GM12878 (cell line): ENCODE data around the gene IRF2. TPM values are rescaled to one million over a fixed set of nuclear protein-coding genes. Genes with fewer than 3 reads are reported as not detected.

Experiments
- ATAC-seq: fragments of 200-7000 bp; cut with Tn5 transposase; 3 replicates; pipeline ENCODE4 v1.9.1; 2020; ENCODE audit warnings: mild to moderate bottlenecking, moderate library complexity
- BruUV-seq: library from RNA; stranded (reverse); fragments of 400-500 nt; replicated peaks from 2 replicates; lab custom pipeline; 2021; lab: Mats Ljungman, UMichigan
- CTCF ChIA-PET: fragments of 300-600 bp; sonication (Branson Sonifier 250); formaldehyde crosslinking; extraction: SDS; loops from one replicate; lab custom pipeline; 2021; ENCODE audit warnings: inconsistent platforms; lab: Yijun Ruan, JAX
- POLR2A ChIA-PET: fragments of 350-600 bp; formaldehyde crosslinking; extraction: SDS; loops from one replicate; lab custom pipeline; 2021; ENCODE audit warnings: inconsistent platforms; lab: Charles Lee
- RAD21 ChIA-PET: fragments of 300-600 bp; sonication (Branson Sonifier 250); formaldehyde crosslinking; loops from one replicate; lab custom pipeline; 2023; ENCODE audit warnings: antibody characterized with exemption; ENCODE audit not compliant: unreplicated experiment; lab: Charles Lee
- SMC1A ChIA-PET: fragments of 300-600 bp; sonication (Branson Sonifier 250); formaldehyde crosslinking; loops from one replicate; lab custom pipeline; 2023; ENCODE audit not compliant: unreplicated experiment, uncharacterized antibody; lab: Charles Lee
- DNase-seq: peaks from one replicate; pipeline ENCODE4 v3.0.0-alpha.2; 2011; ENCODE audit warnings: low read depth, low spot score
- FAIRE-seq: peaks from 3 replicates; lab custom pipeline; 2011; peaks lifted over from hg19 to GRCh38; lab: Jason Lieb, UNC
- H2AFZ ChIP-seq: 2 replicates; pipeline ENCODE4 v1.6.0; 2011; ENCODE audit warnings: low read depth, low read length, control low read depth; ENCODE audit not compliant: control insufficient read depth
- H3K27ac ChIP-seq: 2 replicates; pipeline ENCODE4 v1.5.1; 2011; ENCODE audit warnings: control low read depth; ENCODE audit not compliant: control insufficient read depth, insufficient read depth
- H3K27me3 ChIP-seq, 2 experiments: replicated peaks in 1 of 2; 2 replicates each; pipeline versions ENCODE4 v1.6.0 to v1.6.1; 2011; ENCODE audit warnings: low read length in 1 of 2; ENCODE audit not compliant: control insufficient read depth in 2 of 2, insufficient read depth in 2 of 2
- H3K36me3 ChIP-seq, 2 experiments: 2 replicates each; pipeline ENCODE4 v1.5.1; 2011; ENCODE audit warnings: low read length in 1 of 2; ENCODE audit not compliant: control insufficient read depth in 2 of 2, insufficient read depth in 2 of 2
- H3K4me1 ChIP-seq: 2 replicates; pipeline ENCODE4 v1.6.1; 2011; ENCODE audit warnings: mild to moderate bottlenecking, low read length, moderate library complexity, mixed read lengths; ENCODE audit not compliant: control insufficient read depth, insufficient read depth
- H3K4me2 ChIP-seq: 2 replicates; pipeline ENCODE4 v1.6.0; 2011; ENCODE audit warnings: control low read depth; ENCODE audit not compliant: control insufficient read depth, insufficient read depth
- H3K4me3 ChIP-seq: fragments of 200-600 bp; sonication (generic); 2 replicates; pipeline ENCODE4 v1.5.1; 2016
- H3K79me2 ChIP-seq: 2 replicates; pipeline ENCODE4 v1.6.0; 2011; ENCODE audit warnings: low read length; ENCODE audit not compliant: control insufficient read depth, insufficient read depth
- H3K9ac ChIP-seq: 2 replicates; pipeline ENCODE4 v1.8.0; 2011; ENCODE audit warnings: low read length, control low read depth, mixed read lengths; ENCODE audit not compliant: control insufficient read depth, insufficient read depth
- H3K9me3 ChIP-seq: replicated peaks from 3 replicates; pipeline ENCODE4 v1.5.1; 2011; ENCODE audit warnings: mild to moderate bottlenecking, low read length; ENCODE audit not compliant: control insufficient read depth, insufficient read depth
- H4K20me1 ChIP-seq: 2 replicates; pipeline ENCODE4 v1.6.0; 2011; ENCODE audit not compliant: control insufficient read depth, insufficient read depth
- HCFC1 ChIP-seq: fragments of 150-350 bp; IDR thresholded peaks from 2 replicates; pipeline ENCODE4 v1.6.1; 2014; ENCODE audit warnings: low read length
- PBX3 ChIP-seq: IDR thresholded peaks from 2 replicates; pipeline ENCODE4 v1.6.1; 2011; ENCODE audit warnings: mild to moderate bottlenecking, low read depth, low read length, moderate library complexity; ENCODE audit not compliant: insufficient replicate concordance
- TARDBP ChIP-seq: IDR thresholded peaks from 2 replicates; pipeline ENCODE4 v1.6.1; 2016; ENCODE audit warnings: borderline replicate concordance
- ZBTB11 ChIP-seq: fragments of 450-650 bp; formaldehyde crosslinking; IDR thresholded peaks from 2 replicates; pipeline ENCODE4 v1.5.0; 2022; ENCODE audit warnings: mild to moderate bottlenecking, missing genetic modification characterization
- WGBS: methylation state at CpG from one replicate; pipeline ENCODE4 v1.1.6; 2016; ENCODE audit warnings: low lambda C conversion rate; ENCODE audit not compliant: insufficient replicate concordance, insufficient coverage; ENCODE audit errors: missing lambda C conversion rate; 5-methylcytosine and 5-hydroxymethylcytosine counted together
- in situ Hi-C: fragments of 300-500 bp; cut with MboI; formaldehyde crosslinking; loops from 9 replicates; pipeline ENCODE4 v1.14.3; 2018; ENCODE audit warnings: mixed read lengths
- intact Hi-C: fragments of 100-400 bp; cut with micrococcal nuclease; formaldehyde crosslinking; loops from one replicate; pipeline ENCODE4 v1.14.2; 2022; ENCODE audit not compliant: unreplicated experiment
- polyA plus RNA-seq, 11 experiments: library from polyadenylated mRNA; depleted of rRNA in 4 of 11; unstranded in 6 of 11; stranded (reverse) in 5 of 11; fragments of >200 nt; fragmentation: Nextera tagmentation in 4 of 11; fragmentation: Illumina TruSeq in 1 of 11; extraction: Ambion mirVana in 4 of 11; extraction: Trizol in 1 of 11; gene quantifications; 1 replicate in 1 of 11; 2 replicates in 10 of 11; pipeline versions ENCODE4 v1.2.1 to v1.2.3, GENCODE V29; 2011 to 2016; ENCODE audit warnings: inconsistent platforms in 2 of 11, missing spikeins in 2 of 11, low read depth in 1 of 11
- total RNA-seq, 4 experiments: library from RNA; depleted of rRNA in 3 of 4; stranded (reverse); fragments of >200 nt in 3 of 4; fragmentation: Illumina TruSeq in 1 of 4; extraction: Trizol in 1 of 4; gene quantifications; 2 replicates each; pipeline versions ENCODE4 v1.2.1 to v1.2.3, GENCODE V29; 2013 to 2021

The IRF2 gene
- total and polyA plus RNA-seq, 10 of the 15 experiments (the other 5 are each of a cell fraction or from before 2014, with no cell fraction given), result 45.1 to 99.3 (median 58.9) TPM

- H3K27me3 ChIP-seq, result no peaks in the 10 kb centered on the region
- H3K4me3 ChIP-seq, result peak overlapping the region; percentile 39; the same call in 1 of the 2 replicates
- FAIRE-seq (no peak), ATAC-seq (no peak), DNase-seq (no peak)
- H3K79me2 ChIP-seq, result peaks cover 86% of the 10 kb centered on the region
- no peaks in the 10 kb centered on the region for H4K20me1 ChIP-seq
- peak overlapping the region; percentile 47 for H3K4me2 ChIP-seq
- no peaks in the 10 kb centered on the region; the same call in 2 of the 3 replicates for H3K9me3 ChIP-seq
- no peak overlapping the region for H2AFZ ChIP-seq
- in situ Hi-C loops, result no loop called here
- SMC1A ChIA-PET, result interaction anchor here (0.8 to 2.0 kb wide), 22 partner anchors 9 to 197 kb away, joined by 3 to 12 read pairs (median 3); no protein-coding TSS in a partner anchor
- POLR2A ChIA-PET, result interaction anchor here (0.6 to 1.4 kb wide), 5 partner anchors 14 to 134 kb away, joined by 3 to 4 read pairs (median 3); no protein-coding TSS in a partner anchor
- no peak for TF ChIP-seq PBX3
- no peak for TF ChIP-seq HCFC1
- no peak for TF ChIP-seq TARDBP
- TF ChIP-seq ZBTB11 (CRISPR knock-in tag), result no peak
- RAD21 ChIA-PET, result interaction anchor here (1.0 to 1.7 kb wide), 5 partner anchors 8 to 133 kb away, joined by 3 to 6 read pairs (median 4); no protein-coding TSS in a partner anchor
- H3K4me1 ChIP-seq, result peaks cover 34% of the 10 kb centered on the region
- no peak overlapping the region for H3K9ac ChIP-seq
- 78% methylated on average over 7 of the region's 7 CpGs for WGBS
- intact Hi-C loops, result no loop called here
- no TSS peak for BruUV-seq
- H3K36me3 ChIP-seq, result peaks cover 0 to 6% of the 10 kb centered on the region in 2 experiments; a peak in 2 of 4 replicates
- CTCF ChIA-PET, result interaction anchor here (1.1 to 1.5 kb wide), 2 partner anchors 54 to 69 kb away, joined by 3 read pairs; no protein-coding TSS in a partner anchor
- no peak overlapping the region for H3K27ac ChIP-seq
Observed at GRCh38 chr4:184461711-184462441, 12.5 kb downstream of the IRF2 start.
